Colon (tissue), 2 donors: Measurements from ENCODE around the gene HRAS.

ENCODE experiments used
- FAIRE-seq: peaks from 2 replicates; lab custom pipeline; 2012; peaks lifted over from hg19 to GRCh38; lab: Jason Lieb, UNC
- donor health status: control.
- donor health status: control.

The HRAS gene

GRCh38 chr11:553083-553987 is 18.0 kb upstream of the HRAS start:
- no peak for FAIRE-seq

DNA sequence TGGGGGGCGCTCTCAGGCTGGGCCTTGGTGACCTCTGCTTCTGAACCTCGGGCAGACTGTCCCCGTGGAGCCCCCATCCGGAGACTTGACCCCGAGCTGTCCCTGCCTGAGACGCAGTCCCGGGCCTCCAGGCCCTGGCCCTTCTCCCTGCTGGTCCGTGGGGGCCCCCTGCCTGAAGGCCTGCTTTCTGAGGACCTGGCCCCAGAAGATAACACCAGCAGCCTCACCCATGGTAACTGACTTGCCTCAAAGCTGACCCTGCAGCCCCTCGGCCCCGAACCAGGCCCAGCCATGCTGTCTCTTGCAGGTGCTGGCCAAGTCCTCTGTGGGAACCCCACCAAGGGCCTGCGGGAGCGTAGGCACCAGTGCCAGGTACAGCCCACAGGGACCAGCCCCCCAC is 16.2 kb upstream of the HRAS start:
- no peak for FAIRE-seq

- no peak for FAIRE-seq
Measured at GRCh38 chr11:551131-551530, 15.8 kb upstream of the HRAS start.

GRCh38 chr11:550746-551085 is 15.3 kb upstream of the HRAS start:
- no peak for FAIRE-seq

GRCh38 chr11:550021-550745 is 14.8 kb upstream of the HRAS start:
- no peak for FAIRE-seq

DNA sequence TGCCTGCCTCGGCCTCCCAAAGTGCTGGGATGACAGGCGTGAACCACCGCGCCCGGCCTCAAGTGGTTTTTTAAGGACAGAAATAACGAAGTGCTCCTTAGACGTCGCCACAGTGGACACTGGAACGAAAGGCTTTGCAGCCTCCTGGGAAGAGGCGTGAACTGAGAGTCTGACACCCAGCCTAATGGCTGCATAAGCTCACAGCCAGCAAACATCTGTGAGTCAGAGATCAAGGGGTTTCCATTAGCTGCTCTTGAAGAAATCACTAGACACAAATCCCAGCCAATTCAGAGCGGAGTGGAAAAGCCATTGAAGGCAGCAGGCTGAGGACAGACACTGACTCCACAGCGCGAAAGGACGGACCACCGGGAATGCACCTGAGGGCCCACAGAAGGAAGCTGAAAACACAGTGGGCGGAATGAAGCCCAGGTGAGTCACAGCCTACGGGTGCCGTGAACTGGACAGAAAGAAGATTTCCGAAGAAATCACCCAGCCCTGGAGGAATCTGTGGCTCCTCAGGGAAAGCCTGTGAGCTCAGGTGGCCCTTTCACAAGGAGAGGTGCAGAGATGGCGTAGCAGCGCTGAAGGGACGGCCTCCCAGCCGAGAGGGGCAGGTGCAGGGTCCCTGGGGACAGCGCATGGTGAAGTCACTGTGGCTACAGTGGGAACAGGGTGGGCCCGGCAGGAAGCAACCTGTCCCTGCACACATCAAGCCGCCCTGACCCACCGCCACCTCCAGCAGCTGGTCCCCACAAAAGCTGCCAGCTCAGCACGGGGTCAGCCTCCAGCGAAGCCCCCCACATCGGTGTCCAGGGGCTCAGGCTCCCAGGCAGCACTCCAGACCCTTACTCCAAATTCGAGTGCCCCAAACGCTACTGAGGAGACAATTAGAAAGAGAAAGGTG is 13.6 kb upstream of the HRAS start:
- no peak for FAIRE-seq

DNA sequence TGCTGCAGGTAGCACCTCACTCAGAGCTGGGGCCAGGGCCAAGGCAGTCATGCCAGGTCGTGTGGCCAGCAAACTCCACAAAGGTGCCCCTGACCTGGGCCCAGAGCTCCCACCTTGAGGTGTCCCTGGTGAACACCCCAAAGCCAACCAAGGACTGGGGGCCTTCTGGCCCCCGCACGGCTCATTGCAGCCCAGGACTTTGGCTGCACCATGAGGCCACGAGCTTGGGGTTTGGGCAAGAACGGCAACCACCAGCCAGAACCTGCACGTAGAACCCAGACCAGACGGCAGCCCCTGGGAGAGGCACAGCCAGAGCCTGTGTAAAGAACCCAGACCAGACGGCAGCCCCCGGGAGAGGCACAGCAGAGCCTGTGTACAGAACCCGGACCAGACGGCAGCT is 9.8 kb upstream of the HRAS start:
- no peak for FAIRE-seq

- FAIRE-seq: no peak
Measured at GRCh38 chr11:544817-545166, 9.4 kb upstream of the HRAS start.

DNA sequence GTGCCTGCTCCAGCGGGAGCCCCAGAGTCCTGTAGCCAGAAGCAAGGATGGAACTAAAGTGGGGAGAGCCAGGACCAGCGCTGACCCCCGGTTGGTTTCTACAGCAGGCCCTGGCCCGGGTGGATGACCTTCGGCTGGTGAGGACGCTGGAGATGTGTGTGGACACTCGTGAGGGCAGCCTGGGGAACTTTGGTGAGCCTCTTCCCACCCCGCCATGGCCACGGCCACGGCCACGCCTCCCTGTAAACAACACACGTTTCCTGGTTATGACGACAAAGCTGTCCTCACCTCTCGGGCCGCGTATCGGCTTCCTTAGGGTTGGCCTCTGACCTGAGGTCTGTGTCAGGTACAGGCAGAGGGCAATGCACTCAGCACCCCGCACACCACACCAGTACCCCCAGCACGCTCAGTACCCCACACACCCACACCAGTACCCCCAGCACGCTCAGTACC is 6.1 kb upstream of the HRAS start:
- no peak for FAIRE-seq

- FAIRE-seq: no peak
Measured at GRCh38 chr11:540583-541432, 5.4 kb upstream of the HRAS start.

GRCh38 chr11:539971-540481 is 4.7 kb upstream of the HRAS start:
- no peak for FAIRE-seq

DNA sequence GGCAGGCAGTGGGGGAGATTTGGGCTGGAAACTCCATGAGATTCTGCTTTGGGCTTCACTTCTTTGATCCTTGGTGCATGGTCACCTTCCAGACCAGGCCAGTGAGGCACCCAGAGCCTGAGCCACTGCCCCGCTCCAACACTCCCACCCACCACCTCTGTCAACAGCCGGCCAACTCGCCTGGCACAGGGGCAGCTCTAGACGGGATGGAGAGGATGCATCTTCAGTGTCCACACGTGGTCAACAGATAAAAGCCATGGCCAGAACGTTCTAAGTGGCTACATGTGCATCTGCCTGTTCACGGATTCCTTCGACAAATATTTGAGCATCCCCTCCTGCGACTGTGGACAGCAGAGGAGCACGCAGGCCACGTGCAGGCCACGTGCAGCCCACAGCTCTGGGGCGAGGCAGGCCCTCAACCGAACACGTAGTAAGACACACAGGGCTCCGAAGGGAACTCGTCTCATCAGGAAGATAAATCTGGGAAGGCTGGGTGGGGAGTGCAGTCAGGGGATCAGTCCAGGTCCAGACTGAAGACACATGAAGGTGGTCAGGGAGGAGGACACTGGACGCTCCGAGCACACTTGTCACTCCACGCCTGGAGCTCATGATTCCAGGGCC is 3.2 kb upstream of the HRAS start:
- no peak for FAIRE-seq

DNA sequence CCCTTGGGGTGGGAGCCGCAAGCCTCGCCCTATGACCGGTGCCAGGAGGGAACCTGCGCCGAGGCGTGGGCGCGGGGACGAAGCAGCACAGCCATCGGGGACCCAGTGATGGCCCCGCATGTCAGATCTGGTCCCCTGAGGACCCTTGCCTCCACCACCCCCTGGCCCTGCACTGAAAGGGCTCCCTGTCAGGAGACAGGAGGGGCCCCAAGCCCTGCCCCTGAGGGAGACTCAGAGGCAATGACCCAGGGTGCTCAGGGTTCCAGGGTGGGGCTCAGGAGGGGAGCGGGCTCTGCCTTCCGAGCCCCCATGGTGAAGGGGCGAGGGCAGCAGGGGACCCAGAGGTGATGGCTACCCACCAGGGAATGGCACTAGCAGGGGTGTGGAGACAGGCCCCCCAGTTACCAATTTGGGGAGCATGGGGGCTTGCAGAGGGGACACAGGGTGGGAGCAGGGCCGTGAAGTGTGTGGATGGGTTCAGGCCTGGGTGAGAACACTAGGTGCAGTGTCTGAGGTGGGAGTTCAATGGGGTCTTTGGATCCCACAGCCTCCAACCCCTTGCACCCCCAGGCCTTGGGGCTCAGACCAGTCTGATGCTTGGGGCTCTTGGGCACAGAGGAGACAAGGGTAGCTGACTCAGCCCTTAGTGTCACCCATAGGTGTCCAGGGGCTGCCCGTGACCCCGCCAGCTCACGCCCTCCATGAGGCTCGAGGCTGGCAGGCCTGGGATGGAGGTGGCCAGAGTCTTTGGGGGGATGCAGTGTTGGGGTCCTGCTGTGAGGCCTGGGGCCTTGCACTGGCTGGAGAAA is 2.5 kb upstream of the HRAS start:
- FAIRE-seq: no peak

DNA sequence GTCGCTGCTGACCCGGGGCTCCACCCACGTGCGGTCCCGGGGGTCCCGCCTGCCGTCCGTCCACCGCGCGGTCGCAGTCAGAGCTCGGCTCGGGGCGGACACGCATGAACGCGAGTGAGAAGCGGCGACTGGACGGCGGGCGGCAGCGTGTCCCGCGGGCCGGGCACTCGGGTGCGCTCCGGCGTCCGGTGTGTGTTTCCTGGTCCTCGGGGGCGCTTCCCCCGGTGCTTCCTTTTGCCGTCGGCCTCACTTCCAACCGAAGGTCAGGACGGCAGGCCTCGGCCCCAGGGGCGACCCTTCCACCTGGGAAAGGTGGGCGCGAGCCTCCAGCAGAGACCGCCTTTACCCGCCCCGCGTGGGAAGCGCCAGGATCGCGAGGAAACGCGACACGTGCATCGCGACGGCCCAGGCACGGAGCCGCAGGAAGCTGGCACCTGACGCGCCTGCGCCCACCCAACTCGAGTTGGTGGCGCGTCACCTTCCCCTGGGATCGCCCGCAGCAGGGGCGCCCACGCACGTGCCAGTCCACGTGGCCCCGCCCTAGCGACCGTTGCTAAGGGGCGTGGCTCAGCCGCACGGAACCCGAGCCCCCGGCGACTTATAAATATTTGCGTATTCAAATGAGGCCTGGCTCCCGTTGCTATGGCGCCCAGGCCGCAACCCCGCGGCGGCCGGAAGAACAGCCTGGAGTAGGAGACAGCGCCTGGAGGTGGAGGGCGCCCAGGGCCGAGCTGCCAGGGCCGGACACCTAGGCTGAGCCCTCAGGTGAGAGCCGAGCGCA is 1.7 kb upstream of the HRAS start, which contains the start of gene LRRC56:
LRRC56 (plus strand) TSS at position 687 of the 781 bp plus-strand sequence. CDS start 3,158 bp downstream, outside the sequence.
- no peak for FAIRE-seq

- FAIRE-seq: no peak
Measured at GRCh38 chr11:535210-535518, 212 bp downstream of the HRAS start.

GRCh38 chr11:534396-535209 is 773 bp downstream of the HRAS start:
- FAIRE-seq: no peak

DNA sequence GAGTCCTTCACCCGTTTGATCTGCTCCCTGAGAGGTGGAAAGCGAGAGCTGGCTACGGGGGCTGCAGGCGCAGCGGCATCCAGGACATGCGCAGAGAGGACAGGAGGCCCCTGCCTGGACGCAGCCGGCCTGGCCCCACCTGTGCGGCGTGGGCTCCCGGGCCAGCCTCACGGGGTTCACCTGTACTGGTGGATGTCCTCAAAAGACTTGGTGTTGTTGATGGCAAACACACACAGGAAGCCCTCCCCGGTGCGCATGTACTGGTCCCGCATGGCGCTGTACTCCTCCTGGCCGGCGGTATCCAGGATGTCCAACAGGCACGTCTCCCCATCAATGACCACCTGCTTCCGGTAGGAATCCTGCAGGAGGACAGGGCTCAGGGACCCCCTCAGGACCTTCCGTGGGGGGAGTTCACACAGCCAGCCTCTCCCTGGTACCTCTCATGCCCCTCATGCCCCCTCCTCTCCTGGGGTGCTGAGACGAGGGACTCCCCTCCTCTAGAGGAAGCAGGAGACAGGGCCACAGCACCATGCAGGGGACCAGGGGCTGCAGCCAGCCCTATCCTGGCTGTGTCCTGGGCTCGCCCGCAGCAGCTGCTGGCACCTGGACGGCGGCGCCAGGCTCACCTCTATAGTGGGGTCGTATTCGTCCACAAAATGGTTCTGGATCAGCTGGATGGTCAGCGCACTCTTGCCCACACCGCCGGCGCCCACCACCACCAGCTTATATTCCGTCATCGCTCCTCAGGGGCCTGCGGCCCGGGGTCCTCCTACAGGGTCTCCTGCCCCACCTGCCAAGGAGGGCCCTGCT is 1.6 kb downstream of the HRAS start:
- no peak for FAIRE-seq
